GM20000 (cell line): ENCODE data around the gene FSTL4.

Source experiments
- DNase-seq: peaks from one replicate; pipeline ENCODE4 v3.0.0; 2012; ENCODE audit warnings: low spot score
- TF ChIP-seq, protein P1 (sequence below): IDR thresholded peaks from 2 replicates; pipeline ENCODE4 v1.5.1; 2012; ENCODE audit warnings: mild to moderate bottlenecking, control low read depth; ENCODE audit errors: extremely low read depth, missing control alignments

The FSTL4 gene

DNA sequence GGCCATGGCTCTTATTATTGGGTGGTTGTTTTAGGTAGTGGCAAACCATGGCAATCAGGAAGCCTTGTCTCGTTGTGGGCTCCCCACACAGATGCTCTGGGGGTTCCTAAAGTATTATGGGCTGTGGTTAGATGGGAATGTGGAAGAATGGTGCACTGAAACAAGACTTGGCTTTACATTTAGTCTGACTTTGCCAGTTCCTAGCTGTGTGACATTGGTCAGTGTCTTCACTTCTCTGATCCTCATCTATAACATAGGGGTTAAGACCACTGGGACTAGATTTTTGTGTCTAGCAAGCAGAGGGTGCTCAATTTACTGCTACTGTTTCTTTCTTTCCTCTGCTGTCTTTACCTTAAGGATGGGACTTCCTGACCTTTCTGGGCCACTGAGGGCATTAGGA lies 411.0 kb downstream of the FSTL4 start:
- no peak for DNase-seq
- TF ChIP-seq, protein P1, sequence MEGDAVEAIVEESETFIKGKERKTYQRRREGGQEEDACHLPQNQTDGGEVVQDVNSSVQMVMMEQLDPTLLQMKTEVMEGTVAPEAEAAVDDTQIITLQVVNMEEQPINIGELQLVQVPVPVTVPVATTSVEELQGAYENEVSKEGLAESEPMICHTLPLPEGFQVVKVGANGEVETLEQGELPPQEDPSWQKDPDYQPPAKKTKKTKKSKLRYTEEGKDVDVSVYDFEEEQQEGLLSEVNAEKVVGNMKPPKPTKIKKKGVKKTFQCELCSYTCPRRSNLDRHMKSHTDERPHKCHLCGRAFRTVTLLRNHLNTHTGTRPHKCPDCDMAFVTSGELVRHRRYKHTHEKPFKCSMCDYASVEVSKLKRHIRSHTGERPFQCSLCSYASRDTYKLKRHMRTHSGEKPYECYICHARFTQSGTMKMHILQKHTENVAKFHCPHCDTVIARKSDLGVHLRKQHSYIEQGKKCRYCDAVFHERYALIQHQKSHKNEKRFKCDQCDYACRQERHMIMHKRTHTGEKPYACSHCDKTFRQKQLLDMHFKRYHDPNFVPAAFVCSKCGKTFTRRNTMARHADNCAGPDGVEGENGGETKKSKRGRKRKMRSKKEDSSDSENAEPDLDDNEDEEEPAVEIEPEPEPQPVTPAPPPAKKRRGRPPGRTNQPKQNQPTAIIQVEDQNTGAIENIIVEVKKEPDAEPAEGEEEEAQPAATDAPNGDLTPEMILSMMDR, result no peak

DNA sequence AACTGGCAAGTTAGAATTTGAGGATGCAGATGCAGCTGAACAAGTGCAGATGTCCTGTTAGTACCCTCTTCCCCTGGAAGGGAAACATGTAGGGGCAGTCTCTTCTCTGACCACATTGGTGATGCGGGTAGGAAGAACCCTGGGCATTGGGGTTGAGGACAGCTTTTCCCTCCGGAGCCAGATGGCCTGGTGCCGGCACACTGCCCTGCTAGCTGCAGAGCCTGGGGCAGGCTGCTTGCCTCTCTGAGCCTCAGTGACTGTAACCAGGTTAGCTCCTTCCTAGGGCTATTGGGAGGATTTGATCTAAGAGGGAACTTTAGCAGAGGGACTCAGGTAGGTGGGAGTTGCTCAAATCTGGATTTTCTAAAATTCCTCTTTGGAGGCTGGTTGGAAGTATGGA lies 412.1 kb downstream of the FSTL4 start:
- no peak for DNase-seq
- TF ChIP-seq, protein P1, result no peak

DNA sequence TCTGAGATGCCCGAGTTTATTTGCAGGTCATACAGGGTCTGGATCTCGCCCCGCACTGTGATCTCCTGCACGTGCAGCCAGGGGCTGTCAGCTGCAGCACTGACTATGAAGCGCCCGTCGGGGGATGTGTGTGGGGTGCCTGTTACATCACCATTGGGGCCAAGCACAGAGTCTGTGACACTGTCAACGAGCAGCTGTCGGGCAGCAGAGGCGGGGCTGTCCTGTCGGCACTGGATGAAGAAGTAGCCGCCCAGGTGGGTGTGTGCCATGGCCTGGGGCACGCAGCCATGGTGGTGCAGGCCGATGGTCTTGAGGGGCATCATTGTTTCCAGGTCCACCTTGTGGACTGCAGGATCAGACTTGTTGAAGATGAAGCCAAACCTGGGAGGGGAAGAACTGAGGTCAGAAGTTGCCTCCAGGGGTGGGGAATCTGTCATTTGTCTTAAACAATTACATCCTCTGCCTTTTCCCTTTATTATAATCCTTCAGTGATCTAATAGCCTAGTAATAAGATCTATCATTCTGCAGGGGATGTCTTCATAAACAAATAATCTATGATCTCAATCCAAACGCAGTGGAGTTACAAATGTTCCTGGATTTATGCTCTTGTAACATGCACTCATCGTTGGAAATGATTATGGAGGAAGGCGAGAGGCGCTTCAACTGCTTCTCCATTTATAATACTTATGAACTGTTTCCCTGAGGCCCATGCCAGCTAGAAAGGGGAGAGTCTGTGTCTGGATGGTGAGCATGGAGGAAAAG lies 412.7 kb downstream of the FSTL4 start:
- no peak for DNase-seq
- TF ChIP-seq, protein P1, result no peak

DNA sequence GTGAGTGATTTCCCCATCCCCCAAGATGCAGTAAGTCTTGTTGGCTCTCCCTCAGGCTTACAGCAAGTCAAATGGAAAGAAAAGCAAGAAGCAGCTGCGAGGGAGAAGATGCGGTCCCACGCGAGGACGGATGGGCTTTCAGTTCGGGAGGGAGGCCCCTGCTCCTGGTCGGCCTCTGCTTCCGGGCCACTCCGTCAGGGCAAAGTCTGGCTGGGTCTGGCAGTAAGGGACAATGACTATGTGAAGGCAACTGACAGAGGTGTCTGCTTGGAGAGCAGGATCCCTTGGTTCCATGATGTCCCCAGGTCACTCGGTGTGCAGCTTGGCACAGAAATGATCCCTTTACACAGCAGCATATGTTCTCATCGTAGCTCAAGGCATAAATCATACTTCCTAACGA lies 413.8 kb downstream of the FSTL4 start:
- no peak for DNase-seq
- TF ChIP-seq, protein P1, result no peak

DNA sequence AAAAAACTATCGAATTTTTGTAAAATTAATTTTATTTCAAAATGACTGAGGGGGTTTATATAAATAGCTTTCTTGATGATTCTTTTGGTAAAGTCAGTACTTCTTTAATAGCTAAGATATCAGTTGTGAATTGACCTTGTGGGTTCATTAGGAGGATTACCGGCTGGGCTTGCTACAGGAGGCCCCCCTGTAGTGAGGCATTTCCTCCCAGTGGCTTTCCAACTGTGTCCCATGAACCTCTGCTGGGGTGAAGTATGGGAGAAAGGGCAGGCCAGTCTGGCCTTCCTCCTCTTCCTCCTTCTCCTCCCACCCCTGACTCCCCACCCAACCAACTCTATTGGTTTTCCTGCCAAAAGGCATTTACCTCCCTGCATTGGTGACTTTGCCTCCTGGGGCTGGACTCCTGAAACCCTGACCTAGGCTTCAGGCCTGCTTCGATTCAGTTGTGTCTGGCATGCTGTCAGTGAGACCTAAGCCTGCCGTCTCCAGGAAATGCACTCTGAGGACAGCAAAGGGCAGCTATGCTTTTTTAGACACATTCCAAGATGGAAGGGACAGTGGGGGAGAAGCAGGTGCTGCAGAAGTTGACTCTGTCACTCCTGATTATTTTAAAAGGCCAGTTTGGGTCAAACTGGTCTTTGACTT lies 415.8 kb downstream of the FSTL4 start:
- no peak for DNase-seq
- TF ChIP-seq, protein P1, result no peak

DNA sequence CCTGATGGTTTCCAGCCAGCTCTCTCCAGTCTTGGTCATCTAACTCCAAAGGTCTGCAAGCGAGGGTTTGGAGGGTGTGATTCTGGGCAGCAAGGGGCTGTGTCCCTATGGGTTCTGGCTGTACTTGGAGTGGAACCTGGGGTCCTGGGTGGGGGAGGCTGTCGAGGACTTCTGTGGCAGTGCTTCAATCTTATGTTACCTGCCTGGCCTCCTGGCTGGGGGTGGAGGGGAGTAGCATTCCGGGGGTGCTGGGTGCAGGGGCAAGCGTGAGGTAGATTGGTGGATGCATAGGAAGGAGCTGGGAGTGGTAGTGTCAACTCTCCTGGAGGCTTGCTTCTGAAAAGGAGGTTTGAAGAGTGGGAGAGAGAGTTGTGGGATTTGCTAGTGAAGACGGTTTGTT lies 417.1 kb downstream of the FSTL4 start:
- DNase-seq, result no peak
- TF ChIP-seq, protein P1, result no peak

DNA sequence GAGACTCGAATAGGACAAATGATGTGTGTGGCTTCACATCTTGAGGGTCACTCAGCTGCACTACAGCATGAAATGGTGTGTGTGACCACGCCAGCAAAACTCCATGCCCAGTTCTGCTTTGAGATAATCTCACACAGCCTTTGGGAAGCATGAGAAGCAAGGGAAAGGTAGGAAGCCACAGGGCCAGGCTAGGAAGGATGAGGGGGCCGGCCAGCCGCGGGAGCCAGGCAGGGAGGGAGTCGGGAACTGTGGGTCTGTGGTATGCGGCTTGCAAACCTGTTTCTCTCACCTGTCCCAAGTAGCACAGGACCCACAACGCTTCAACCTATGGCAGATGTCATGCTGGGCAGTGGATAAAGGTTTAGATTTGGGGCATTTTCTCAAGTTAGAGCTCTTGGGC lies 418.5 kb downstream of the FSTL4 start:
- TF ChIP-seq, protein P1, result no peak
- no peak for DNase-seq
